H1 (cell line): ENCODE results near the gene COL4A1. TPM values are rescaled to one million over a fixed set of nuclear protein-coding genes. Genes with fewer than 3 reads are reported as not detected.

Experiments used
- CTCF ChIA-PET: fragments of 300-600 bp; sonication (Branson Sonifier 250); formaldehyde crosslinking; loops from one replicate; lab custom pipeline; 2021; ENCODE audit not compliant: partially characterized antibody; lab: Charles Lee
- POLR2A ChIA-PET: fragments of 300-600 bp; sonication (Branson Sonifier 250); formaldehyde crosslinking; loops from one replicate; lab custom pipeline; 2021; ENCODE audit warnings: inconsistent platforms; ENCODE audit not compliant: partially characterized antibody; lab: Charles Lee
- DNase-seq, 2 experiments: peaks; one replicate each; pipeline versions ENCODE4 v3.0.0 to v3.0.0-alpha.2; 2010 to 2022; ENCODE audit warnings: low spot score in 2 of 2, low read depth in 1 of 2, mixed read lengths in 1 of 2
- FAIRE-seq: peaks from 2 replicates; lab custom pipeline; 2011; peaks lifted over from hg19 to GRCh38; lab: Jason Lieb, UNC
- H2AFZ ChIP-seq: 2 replicates; pipeline ENCODE4 v1.8.1; 2012; ENCODE audit warnings: low read length, inconsistent platforms
- H2AK5ac ChIP-seq: 2 replicates; pipeline ENCODE4 v1.6.1; 2013; ENCODE audit warnings: low read depth, low read length
- H2BK120ac ChIP-seq: replicated peaks from 2 replicates; pipeline ENCODE3; 2013; ENCODE audit warnings: low read depth, low read length, inconsistent platforms
- H2BK12ac ChIP-seq: 2 replicates; pipeline ENCODE4 v1.6.1; 2013; ENCODE audit warnings: low read depth, low read length
- H2BK15ac ChIP-seq: 2 replicates; pipeline ENCODE4 v1.6.1; 2013; ENCODE audit warnings: low read length
- H2BK20ac ChIP-seq: 2 replicates; pipeline ENCODE4 v1.6.1; 2013; ENCODE audit warnings: low read length
- H2BK5ac ChIP-seq: 2 replicates; pipeline ENCODE4 v1.6.1; 2013; ENCODE audit warnings: low read depth, low read length
- H3K14ac ChIP-seq: 2 replicates; pipeline ENCODE4 v1.6.1; 2013; ENCODE audit warnings: inconsistent platforms; ENCODE audit not compliant: insufficient read length
- H3K18ac ChIP-seq: 2 replicates; pipeline ENCODE4 v1.6.1; 2013; ENCODE audit warnings: low read length; ENCODE audit errors: extremely low read depth
- H3K23ac ChIP-seq: 2 replicates; pipeline ENCODE4 v1.6.1; 2013; ENCODE audit warnings: inconsistent platforms; ENCODE audit not compliant: insufficient read length
- H3K23me2 ChIP-seq: 2 replicates; pipeline ENCODE4 v1.6.1; 2013; ENCODE audit warnings: low read depth, low read length
- H3K27ac ChIP-seq: 2 replicates; pipeline ENCODE4 v1.6.1; 2011; ENCODE audit warnings: low read depth, low read length, inconsistent platforms
- H3K27me3 ChIP-seq, 4 experiments: replicated peaks in 1 of 4; 1 replicate in 1 of 4; 2 replicates in 3 of 4; pipeline versions ENCODE4 v1.6.1 to v1.8.1; 2011 to 2013; ENCODE audit warnings: low read length in 3 of 4, mild to moderate bottlenecking in 3 of 4, inconsistent platforms in 2 of 4, mixed read lengths in 2 of 4, moderate library complexity in 1 of 4; ENCODE audit not compliant: control insufficient read depth in 3 of 4, insufficient read depth in 3 of 4; ENCODE audit errors: extremely low read depth in 1 of 4
- H3K36me3 ChIP-seq, 4 experiments: 2 replicates each; pipeline versions ENCODE4 v1.6.1 to v1.8.1; 2011 to 2013; ENCODE audit warnings: mild to moderate bottlenecking in 4 of 4, low read length in 3 of 4, moderate library complexity in 2 of 4, control low read depth in 1 of 4, inconsistent platforms in 1 of 4; ENCODE audit not compliant: insufficient read depth in 4 of 4, control insufficient read depth in 2 of 4
- H3K4ac ChIP-seq: replicated peaks from 2 replicates; pipeline ENCODE3; 2013; ENCODE audit warnings: low read length, low read depth, mixed read lengths, inconsistent platforms; ENCODE audit not compliant: insufficient read length
- H3K4me1 ChIP-seq, 4 experiments: replicated peaks in 1 of 4; 1 replicate in 1 of 4; 2 replicates in 3 of 4; pipeline versions ENCODE4 v1.6.1 to v1.8.1; 2011 to 2013; ENCODE audit warnings: low read length in 3 of 4, inconsistent platforms in 2 of 4, mixed read lengths in 1 of 4; ENCODE audit not compliant: insufficient read depth in 4 of 4, control insufficient read depth in 3 of 4
- H3K4me2 ChIP-seq, 2 experiments: 2 replicates each; pipeline versions ENCODE4 v1.6.1 to v1.8.1; 2011 to 2013; ENCODE audit warnings: low read depth in 2 of 2, low read length in 2 of 2, control low read depth in 1 of 2, inconsistent platforms in 1 of 2, mild to moderate bottlenecking in 1 of 2; ENCODE audit not compliant: insufficient read depth in 1 of 2
- H3K4me3 ChIP-seq, 4 experiments: fragments of 200-600, 300-600 bp in 1 of 4; sonication (generic), shearing (Covaris generic), sonication (Bioruptor Twin) in 1 of 4; 2 replicates each; pipeline versions ENCODE4 v1.5.1 to v1.8.1; 2011 to 2016; ENCODE audit warnings: low read length in 4 of 4, low read depth in 3 of 4, control low read depth in 2 of 4, inconsistent platforms in 2 of 4, mild to moderate bottlenecking in 2 of 4, mixed read lengths in 1 of 4, moderate library complexity in 1 of 4; ENCODE audit not compliant: insufficient read depth in 2 of 4; ENCODE audit errors: extremely low read depth in 1 of 4
- H3K56ac ChIP-seq: replicated peaks from 2 replicates; pipeline ENCODE3; 2013; ENCODE audit warnings: low read depth, mild to moderate bottlenecking, mixed read lengths, low read length, inconsistent platforms; ENCODE audit not compliant: insufficient read length
- H3K79me1 ChIP-seq: 2 replicates; pipeline ENCODE4 v1.6.1; 2013; ENCODE audit warnings: low read depth, low read length, control low read depth
- H3K79me2 ChIP-seq, 2 experiments: 2 replicates each; pipeline versions ENCODE4 v1.6.1 to v1.8.1; 2012 to 2013; ENCODE audit warnings: low read length in 2 of 2, mild to moderate bottlenecking in 2 of 2, inconsistent platforms in 1 of 2; ENCODE audit not compliant: insufficient read depth in 2 of 2, control insufficient read depth in 1 of 2
- H3K9ac ChIP-seq, 4 experiments: replicated peaks in 1 of 4; 1 replicate in 1 of 4; 2 replicates in 3 of 4; pipeline versions ENCODE4 v1.6.1 to v1.8.1; 2011 to 2013; ENCODE audit warnings: low read depth in 3 of 4, low read length in 3 of 4, control low read depth in 2 of 4, mild to moderate bottlenecking in 2 of 4, moderate library complexity in 2 of 4, inconsistent platforms in 1 of 4; ENCODE audit errors: extremely low read depth in 1 of 4
- H3K9me3 ChIP-seq, 2 experiments: 2 replicates each; pipeline versions ENCODE4 v1.6.1 to v1.8.1; 2012 to 2013; ENCODE audit warnings: mild to moderate bottlenecking in 2 of 2, moderate library complexity in 2 of 2, control low read depth in 1 of 2, inconsistent platforms in 1 of 2, low read depth in 1 of 2, low read length in 1 of 2, mixed read lengths in 1 of 2; ENCODE audit not compliant: insufficient read depth in 2 of 2
- H4K20me1 ChIP-seq, 2 experiments: replicated peaks in 1 of 2; 2 replicates each; pipeline versions ENCODE3 to v1.8.1; 2011 to 2013; ENCODE audit warnings: inconsistent platforms in 2 of 2, low read length in 2 of 2, mild to moderate bottlenecking in 1 of 2; ENCODE audit not compliant: insufficient read depth in 2 of 2, control insufficient read depth in 1 of 2
- H4K5ac ChIP-seq: 2 replicates; pipeline ENCODE4 v1.6.1; 2013; ENCODE audit warnings: low read length, low read depth, mixed read lengths, inconsistent platforms; ENCODE audit not compliant: insufficient read length
- H4K8ac ChIP-seq: 2 replicates; pipeline ENCODE4 v1.8.0; 2013; ENCODE audit warnings: mild to moderate bottlenecking, moderate library complexity, low read length, inconsistent platforms; ENCODE audit not compliant: insufficient read depth; ENCODE audit errors: extremely low read depth
- H4K91ac ChIP-seq: replicated peaks from 2 replicates; pipeline ENCODE3; 2013; ENCODE audit warnings: low read length, mixed read lengths, inconsistent platforms; ENCODE audit not compliant: insufficient read length
- CHD1 ChIP-seq: IDR thresholded peaks from 2 replicates; pipeline ENCODE4 v1.6.1; 2012; ENCODE audit warnings: low read depth, low read length, improper control_type of control experiment
- EGR1 ChIP-seq: IDR thresholded peaks from 2 replicates; pipeline ENCODE4 v1.6.1; 2011; ENCODE audit warnings: low read depth, low read length, borderline replicate concordance
- FOSL1 ChIP-seq: IDR thresholded peaks from 2 replicates; pipeline ENCODE4 v1.6.1; 2011; ENCODE audit warnings: mild to moderate bottlenecking, low read depth, low read length, moderate library complexity; ENCODE audit not compliant: insufficient read depth
- HDAC6 ChIP-seq: IDR thresholded peaks from one replicate; pipeline ENCODE4 v1.7.1; 2012; ENCODE audit warnings: low read depth, mild to moderate bottlenecking, inconsistent platforms, low read length, moderate library complexity
- SIN3A ChIP-seq, 2 experiments: IDR thresholded peaks in 1 of 2; conservative IDR thresholded peaks in 1 of 2; 2 replicates each; pipeline ENCODE4 v1.6.1; 2011 to 2012; ENCODE audit warnings: low read length in 2 of 2, improper control_type of control experiment in 1 of 2, low read depth in 1 of 2, mild to moderate bottlenecking in 1 of 2
- SIX5 ChIP-seq: IDR thresholded peaks from 2 replicates; pipeline ENCODE4 v1.6.1; 2011; ENCODE audit warnings: mild to moderate bottlenecking, low read depth, low read length
- TAF1 ChIP-seq: IDR thresholded peaks from 2 replicates; pipeline ENCODE4 v1.6.1; 2011; ENCODE audit warnings: mild to moderate bottlenecking, low read depth, low read length
- TCF12 ChIP-seq: IDR thresholded peaks from 2 replicates; pipeline ENCODE4 v1.6.1; 2011; ENCODE audit warnings: low read depth, mild to moderate bottlenecking, low read length
- USF2 ChIP-seq: IDR thresholded peaks from 2 replicates; pipeline ENCODE4 v1.6.1; 2011; ENCODE audit warnings: low read length, improper control_type of control experiment
- YY1 ChIP-seq: IDR thresholded peaks from 2 replicates; pipeline ENCODE4 v1.6.1; 2011; ENCODE audit warnings: low read depth, mild to moderate bottlenecking, low read length
- WGBS, 2 experiments: shearing (Covaris generic) in 1 of 2; methylation state at CpG; one replicate each; pipeline versions ENCODE4 v1.1.6 to v1.1.7; 2013 to 2015; ENCODE audit warnings: low lambda C conversion rate in 2 of 2, mixed read lengths in 2 of 2, inconsistent platforms in 1 of 2, low coverage in 1 of 2, missing lambda C conversion rate in 1 of 2; ENCODE audit not compliant: insufficient replicate concordance in 2 of 2, insufficient coverage in 1 of 2, insufficient read length in 1 of 2; ENCODE audit errors: extremely low coverage in 1 of 2, missing lambda C conversion rate in 1 of 2; 5-methylcytosine and 5-hydroxymethylcytosine counted together
- polyA plus RNA-seq, 7 experiments: library from polyadenylated mRNA; depleted of rRNA in 3 of 7; stranded (reverse) in 5 of 7; unstranded in 2 of 7; fragments of >200 nt in 5 of 7; fragments of 200-250 nt in 2 of 7; gene quantifications; 1 replicate in 5 of 7; 2 replicates in 1 of 7; 4 replicates in 1 of 7; pipeline versions ENCODE4 v1.2.1 to v1.2.3, GENCODE V29; 2011 to 2013; ENCODE audit warnings: missing spikeins in 2 of 7, mixed read lengths in 2 of 7
- total RNA-seq: library from RNA; stranded (reverse); fragmentation: NEBNext Ultra II Directional; extraction: Animal tissue kit (Norgen Biotek cat#: 25700); gene quantifications from 2 replicates; pipeline ENCODE4 v1.2.1, GENCODE V29; 2021
- TF ChIP-seq, protein P1 (sequence below), 3 experiments: IDR thresholded peaks; 1 replicate in 2 of 3; 2 replicates in 1 of 3; pipeline versions ENCODE4 v1.5.1 to v1.6.1; 2011; ENCODE audit warnings: low read length in 3 of 3, mild to moderate bottlenecking in 3 of 3, inconsistent platforms in 2 of 3, low read depth in 1 of 3, moderate library complexity in 1 of 3; ENCODE audit not compliant: insufficient read depth in 1 of 3; ENCODE audit errors: control extremely low read depth in 1 of 3

Gene COL4A1
- total and polyA plus RNA-seq, 2 of the 8 experiments (the other 6 are each of a cell fraction or from before 2014, with no cell fraction given): 30.7 to 82.0 TPM

GRCh38 chr13:110210604-110210985 lies 96.4 kb downstream of the COL4A1 start:
- FAIRE-seq (no peak), DNase-seq (no peak)
- no peak overlapping the region for H2BK5ac ChIP-seq
- H3K27ac ChIP-seq: no peak overlapping the region
- peaks cover 0 to 10% (median 6%) of the 10 kb centered on the region in 4 experiments; a peak in 5 of 8 replicates for H3K36me3 ChIP-seq
- no peak overlapping the region for H3K23ac ChIP-seq
- no peak overlapping the region for H3K4ac ChIP-seq
- no peak overlapping the region for H4K8ac ChIP-seq
- H3K9ac ChIP-seq: no peak overlapping the region
- H3K9me3 ChIP-seq: no peaks in the 10 kb centered on the region
- H4K5ac ChIP-seq: no peak overlapping the region
- H2AK5ac ChIP-seq: no peak overlapping the region
- 94% methylated on average over 3 of the region's 3 CpGs; no CpG with 5 or more reads in 1 of the 2 experiments for WGBS, 2 experiments
- no peak overlapping the region for H3K14ac ChIP-seq
- peaks cover 0 to 2% of the 10 kb centered on the region in 2 experiments for H4K20me1 ChIP-seq
- H3K23me2 ChIP-seq: no peaks in the 10 kb centered on the region
- ChIA-PET CTCF (no interaction called here), POLR2A (no interaction called here)
- no peak overlapping the region for H3K4me3 ChIP-seq
- 0 out of 2 replicates have a peak, but pooled peaks cover 2% of the 10 kb centered on the region for H3K79me1 ChIP-seq
- H3K27me3 ChIP-seq: no peaks in the 10 kb centered on the region
- peaks cover 0 to 2% (median 0%) of the 10 kb centered on the region in 4 experiments; a peak in 1 of 7 replicates for H3K4me1 ChIP-seq
- H2BK12ac ChIP-seq: no peak overlapping the region
- H3K18ac ChIP-seq: no peak overlapping the region
- no peak overlapping the region for H3K56ac ChIP-seq
- H4K91ac ChIP-seq: no peak overlapping the region
- no peak overlapping the region for H2BK20ac ChIP-seq
- no peak overlapping the region for H3K4me2 ChIP-seq
- no peak overlapping the region for H2BK120ac ChIP-seq
- no peaks in the 10 kb centered on the region for H3K79me2 ChIP-seq
- no peak overlapping the region for H2AFZ ChIP-seq
- H2BK15ac ChIP-seq: no peak overlapping the region
- TF ChIP-seq CHD1: no peak
- no peak for TF ChIP-seq TAF1
- TF ChIP-seq USF2: no peak
- TF ChIP-seq HDAC6: no peak
- no peak for TF ChIP-seq TCF12
- no peak for TF ChIP-seq EGR1
- TF ChIP-seq, protein P1, sequence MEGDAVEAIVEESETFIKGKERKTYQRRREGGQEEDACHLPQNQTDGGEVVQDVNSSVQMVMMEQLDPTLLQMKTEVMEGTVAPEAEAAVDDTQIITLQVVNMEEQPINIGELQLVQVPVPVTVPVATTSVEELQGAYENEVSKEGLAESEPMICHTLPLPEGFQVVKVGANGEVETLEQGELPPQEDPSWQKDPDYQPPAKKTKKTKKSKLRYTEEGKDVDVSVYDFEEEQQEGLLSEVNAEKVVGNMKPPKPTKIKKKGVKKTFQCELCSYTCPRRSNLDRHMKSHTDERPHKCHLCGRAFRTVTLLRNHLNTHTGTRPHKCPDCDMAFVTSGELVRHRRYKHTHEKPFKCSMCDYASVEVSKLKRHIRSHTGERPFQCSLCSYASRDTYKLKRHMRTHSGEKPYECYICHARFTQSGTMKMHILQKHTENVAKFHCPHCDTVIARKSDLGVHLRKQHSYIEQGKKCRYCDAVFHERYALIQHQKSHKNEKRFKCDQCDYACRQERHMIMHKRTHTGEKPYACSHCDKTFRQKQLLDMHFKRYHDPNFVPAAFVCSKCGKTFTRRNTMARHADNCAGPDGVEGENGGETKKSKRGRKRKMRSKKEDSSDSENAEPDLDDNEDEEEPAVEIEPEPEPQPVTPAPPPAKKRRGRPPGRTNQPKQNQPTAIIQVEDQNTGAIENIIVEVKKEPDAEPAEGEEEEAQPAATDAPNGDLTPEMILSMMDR (IDR thresholded peaks at IDR 0.05; ENCODE audit: control extremely low read depth in 1 of 3, insufficient read depth in 1 of 3, low read depth in 1 of 3, low read length in 3 of 3): no peak
- TF ChIP-seq YY1: no peak
- TF ChIP-seq SIX5: no peak
- no peak for TF ChIP-seq SIN3A (conservative IDR thresholded peaks at IDR 0.05 in 1 of 2, IDR thresholded peaks at IDR 0.05 in 1 of 2; ENCODE audit: low read depth in 1 of 2, low read length in 2 of 2)
- no peak for TF ChIP-seq FOSL1
